ENCODE data around the gene STAT6.

The STAT6 gene

DNA sequence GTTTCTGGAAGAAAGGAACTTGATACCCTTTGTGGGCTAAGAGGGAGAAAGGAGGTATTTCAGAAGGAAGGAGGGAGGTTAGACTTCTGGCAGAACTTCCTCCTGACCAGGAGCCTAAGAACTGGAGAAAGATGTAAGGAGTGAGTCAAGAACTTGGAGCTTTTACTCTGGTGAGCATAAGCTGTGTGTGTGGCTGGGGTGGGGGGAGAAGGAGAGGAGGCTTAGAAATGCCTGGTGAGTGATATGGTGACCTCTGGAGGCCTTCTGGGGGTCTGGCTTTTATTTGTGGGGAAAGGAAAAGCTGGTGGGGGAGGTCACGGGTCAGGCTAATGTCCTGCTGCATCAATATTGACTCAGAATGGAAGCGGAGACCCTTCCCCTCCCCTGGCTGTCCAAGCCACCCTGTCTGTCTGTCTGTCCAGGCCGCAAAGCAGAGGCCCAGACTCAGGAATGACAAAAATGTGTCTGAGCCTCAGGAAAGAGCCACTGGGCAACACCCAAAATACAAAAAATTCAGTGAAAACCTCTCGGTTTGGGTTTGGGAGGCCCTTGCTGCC lies 21.9 kb upstream of the STAT6 start:
- H3K4me1 ChIP-seq (ENCODE audit: low read depth, poor library complexity, severe bottlenecking), result peaks cover 9% of the 10 kb centered on the region
- H3K4me2 ChIP-seq, result no peak overlapping the region
- H3K27me3 ChIP-seq (ENCODE audit: insufficient read depth, low read depth), result peaks cover 44% of the 10 kb centered on the region
- H3K27ac ChIP-seq, result no peak overlapping the region
- no peaks in the 10 kb centered on the region for H3K79me2 ChIP-seq (ENCODE audit: insufficient read depth, low read depth)
- no peak overlapping the region for H2AFZ ChIP-seq (ENCODE audit: low read depth)
- H4K20me1 ChIP-seq (ENCODE audit: insufficient read depth), result no peaks in the 10 kb centered on the region
- TF ChIP-seq, protein P1, sequence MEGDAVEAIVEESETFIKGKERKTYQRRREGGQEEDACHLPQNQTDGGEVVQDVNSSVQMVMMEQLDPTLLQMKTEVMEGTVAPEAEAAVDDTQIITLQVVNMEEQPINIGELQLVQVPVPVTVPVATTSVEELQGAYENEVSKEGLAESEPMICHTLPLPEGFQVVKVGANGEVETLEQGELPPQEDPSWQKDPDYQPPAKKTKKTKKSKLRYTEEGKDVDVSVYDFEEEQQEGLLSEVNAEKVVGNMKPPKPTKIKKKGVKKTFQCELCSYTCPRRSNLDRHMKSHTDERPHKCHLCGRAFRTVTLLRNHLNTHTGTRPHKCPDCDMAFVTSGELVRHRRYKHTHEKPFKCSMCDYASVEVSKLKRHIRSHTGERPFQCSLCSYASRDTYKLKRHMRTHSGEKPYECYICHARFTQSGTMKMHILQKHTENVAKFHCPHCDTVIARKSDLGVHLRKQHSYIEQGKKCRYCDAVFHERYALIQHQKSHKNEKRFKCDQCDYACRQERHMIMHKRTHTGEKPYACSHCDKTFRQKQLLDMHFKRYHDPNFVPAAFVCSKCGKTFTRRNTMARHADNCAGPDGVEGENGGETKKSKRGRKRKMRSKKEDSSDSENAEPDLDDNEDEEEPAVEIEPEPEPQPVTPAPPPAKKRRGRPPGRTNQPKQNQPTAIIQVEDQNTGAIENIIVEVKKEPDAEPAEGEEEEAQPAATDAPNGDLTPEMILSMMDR (conservative IDR thresholded peaks at IDR 0.05; ENCODE audit: low read depth, low read length), result no peak
- no peak overlapping the region for H3K9ac ChIP-seq
- H3K36me3 ChIP-seq (ENCODE audit: insufficient read depth), result no peaks in the 10 kb centered on the region
- no peak overlapping the region for H3K4me3 ChIP-seq (IDR thresholded peaks at IDR 0.05; ENCODE audit: insufficient read depth, low read depth, low read length)

DNA sequence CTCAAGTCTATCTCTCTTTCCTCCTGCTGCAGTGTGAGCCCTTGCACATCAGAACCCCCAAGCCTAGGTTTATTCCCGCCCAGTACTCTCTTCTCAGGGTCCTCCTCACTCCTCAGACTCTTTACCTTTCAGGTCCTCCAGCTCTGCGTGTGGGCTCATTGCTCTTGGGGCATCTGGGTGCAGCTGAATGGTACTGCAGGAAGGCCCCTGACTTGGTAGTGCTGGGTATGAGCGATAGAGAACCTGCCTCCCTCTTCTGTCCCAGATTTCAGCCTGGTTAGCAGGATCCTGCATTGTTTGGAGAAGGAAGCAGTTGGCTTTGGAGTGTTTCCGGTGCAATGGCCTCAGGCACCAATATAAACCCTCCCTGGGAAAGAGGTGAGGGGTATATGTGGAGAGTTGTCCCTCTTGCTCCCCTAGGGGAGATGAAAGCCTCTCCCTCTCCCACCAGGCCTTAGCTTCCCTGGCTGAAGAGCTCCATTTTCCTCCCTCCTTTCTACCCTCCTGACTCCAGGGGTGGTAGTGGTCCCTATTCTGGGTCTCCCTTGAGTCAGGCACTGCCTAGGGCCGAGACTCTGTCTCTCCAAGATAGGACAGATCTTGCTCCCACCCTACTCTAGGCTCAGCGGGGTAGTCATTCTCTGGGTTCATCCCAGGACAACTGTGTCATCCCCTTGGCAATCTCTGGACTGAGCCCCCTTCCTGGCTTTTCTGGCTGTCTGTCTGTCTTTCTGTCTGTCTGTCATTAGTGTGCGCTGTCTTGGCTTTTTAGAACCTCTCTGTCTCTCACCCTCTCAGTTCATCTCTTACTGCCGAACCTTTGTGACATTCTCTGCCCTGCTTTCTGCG lies 21.0 kb upstream of the STAT6 start:
- Histone ChIP-seq H2AFZ (ENCODE audit: low read depth) (no peak overlapping the region), H3K9ac (no peak overlapping the region), H3K4me1 (ENCODE audit: low read depth, poor library complexity, severe bottlenecking) (peaks cover 11% of the 10 kb centered on the region), H3K4me2 (no peak overlapping the region), H3K79me2 (ENCODE audit: insufficient read depth, low read depth) (no peaks in the 10 kb centered on the region), H3K36me3 (ENCODE audit: insufficient read depth) (no peaks in the 10 kb centered on the region), H3K27me3 (ENCODE audit: insufficient read depth, low read depth) (peaks cover 46% of the 10 kb centered on the region), H4K20me1 (ENCODE audit: insufficient read depth) (no peaks in the 10 kb centered on the region), H3K4me3 (IDR thresholded peaks at IDR 0.05; ENCODE audit: insufficient read depth, low read depth, low read length) (no peak overlapping the region), H3K27ac (no peak overlapping the region)
- TF ChIP-seq, protein P1 (conservative IDR thresholded peaks at IDR 0.05; ENCODE audit: low read depth, low read length), result no peak

DNA sequence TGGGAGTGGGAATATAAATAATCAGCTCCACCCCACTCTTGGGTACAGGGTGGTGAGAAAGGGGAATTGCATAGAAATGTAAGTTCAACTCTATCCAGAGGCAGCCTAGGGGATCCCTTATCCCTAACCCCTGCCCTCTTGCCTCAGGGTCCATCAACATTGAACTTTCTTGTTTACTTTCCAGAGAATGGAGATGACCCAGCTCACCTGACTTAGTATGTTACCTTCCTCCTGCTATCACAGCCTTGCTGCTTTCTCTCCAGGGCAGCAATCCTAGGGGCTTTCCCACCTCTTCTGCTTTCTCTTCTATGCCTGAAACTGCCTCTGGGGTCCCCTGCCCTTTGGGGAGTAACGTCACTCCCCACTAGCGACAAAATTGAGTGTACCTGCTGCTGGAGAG lies 19.8 kb upstream of the STAT6 start:
- H3K36me3 ChIP-seq (ENCODE audit: insufficient read depth), result no peaks in the 10 kb centered on the region
- no peak overlapping the region for H3K4me2 ChIP-seq
- H3K27me3 ChIP-seq (ENCODE audit: insufficient read depth, low read depth), result peaks cover 58% of the 10 kb centered on the region
- H3K27ac ChIP-seq, result no peak overlapping the region
- TF ChIP-seq, protein P1 (conservative IDR thresholded peaks at IDR 0.05; ENCODE audit: low read depth, low read length), result no peak
- H4K20me1 ChIP-seq (ENCODE audit: insufficient read depth), result no peaks in the 10 kb centered on the region
- no peaks in the 10 kb centered on the region for H3K79me2 ChIP-seq (ENCODE audit: insufficient read depth, low read depth)
- peaks cover 19% of the 10 kb centered on the region for H3K4me1 ChIP-seq (ENCODE audit: low read depth, poor library complexity, severe bottlenecking)
- no peak overlapping the region for H2AFZ ChIP-seq (ENCODE audit: low read depth)
- H3K4me3 ChIP-seq (IDR thresholded peaks at IDR 0.05; ENCODE audit: insufficient read depth, low read depth, low read length), result no peak overlapping the region
- no peak overlapping the region for H3K9ac ChIP-seq

- no peaks in the 10 kb centered on the region for H3K36me3 ChIP-seq (ENCODE audit: insufficient read depth)
- H2AFZ ChIP-seq (ENCODE audit: low read depth), result no peak overlapping the region
- H3K4me3 ChIP-seq (IDR thresholded peaks at IDR 0.05; ENCODE audit: insufficient read depth, low read depth, low read length), result no peak overlapping the region
- H3K4me2 ChIP-seq, result no peak overlapping the region
- H3K4me1 ChIP-seq (ENCODE audit: low read depth, poor library complexity, severe bottlenecking), result peaks cover 19% of the 10 kb centered on the region
- no peaks in the 10 kb centered on the region for H3K79me2 ChIP-seq (ENCODE audit: insufficient read depth, low read depth)
- peaks cover 65% of the 10 kb centered on the region for H3K27me3 ChIP-seq (ENCODE audit: insufficient read depth, low read depth)
- H4K20me1 ChIP-seq (ENCODE audit: insufficient read depth), result no peaks in the 10 kb centered on the region
- TF ChIP-seq, protein P1 (conservative IDR thresholded peaks at IDR 0.05; ENCODE audit: low read depth, low read length), result no peak
- no peak overlapping the region for H3K27ac ChIP-seq
- H3K9ac ChIP-seq, result no peak overlapping the region
Measured at GRCh38 chr12:57129889-57130288, 18.7 kb upstream of the STAT6 start.

Data from KMS-11 (cell line).